ENCODE results near the gene LGALS3BP.
A peak's percentile ranks its signal among the peaks of the same experiment; 100 is the strongest.

The LGALS3BP gene

DNA sequence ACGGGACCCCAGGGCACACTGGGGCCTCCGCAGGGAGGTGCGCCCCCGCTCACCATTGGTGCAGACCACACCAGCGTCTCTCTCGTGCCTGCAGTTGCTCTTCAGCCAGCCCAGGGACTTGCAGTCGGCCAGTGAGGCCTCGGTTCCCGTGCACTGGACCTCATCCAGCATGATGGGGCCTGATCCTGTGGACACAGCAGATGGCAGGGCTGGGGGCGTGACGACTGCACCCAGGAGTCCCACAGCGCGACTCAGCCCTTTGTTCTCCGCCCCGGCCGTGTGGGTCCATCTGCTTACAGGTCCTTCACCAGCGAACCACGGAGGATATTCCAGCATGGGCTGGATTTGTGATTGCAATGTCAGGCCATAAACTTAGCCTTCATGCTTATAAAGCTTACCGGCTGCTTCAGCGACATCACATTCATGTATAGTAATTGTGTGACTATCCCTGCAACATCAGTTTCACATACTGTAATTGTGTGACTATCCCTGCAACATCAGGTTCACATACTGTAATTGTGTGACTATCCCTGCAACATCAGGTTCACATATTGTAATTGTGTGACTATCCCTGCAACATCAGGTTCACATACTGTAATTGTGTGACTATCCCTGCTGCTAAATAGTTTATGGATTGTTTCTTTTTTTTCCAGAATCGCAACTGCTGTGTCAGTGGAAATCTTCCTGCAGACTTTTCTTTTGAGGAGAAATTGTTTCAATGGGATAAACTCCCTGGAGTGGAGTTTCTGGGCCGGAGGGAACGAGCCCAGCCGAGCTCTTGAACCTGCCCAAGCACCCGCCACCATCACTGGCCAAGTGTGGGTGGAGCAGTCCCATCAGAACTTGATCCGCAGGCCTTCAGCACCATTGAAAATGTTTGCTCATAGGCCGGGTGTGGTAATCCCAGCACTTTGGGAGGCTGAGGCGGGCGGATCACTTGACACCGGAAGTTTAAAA is 4.8 kb downstream of the LGALS3BP start:
- Histone ChIP-seq H3K4me3 (ENCODE audit: low read depth, low read length) (no peak overlapping the region), H2AFZ (ENCODE audit: insufficient read depth, low read length, poor library complexity) (peak overlapping the region; percentile 52), H3K79me2 (ENCODE audit: control insufficient read depth, insufficient read depth, low read length, poor library complexity) (no peaks in the 10 kb centered on the region), H2AK5ac (ENCODE audit: low read length) (peak overlapping the region; percentile 22), H3K4ac (ENCODE audit: low read depth, low read length) (no peak overlapping the region), H3K23ac (ENCODE audit: low read length) (no peak overlapping the region), H3K36me3 (ENCODE audit: control insufficient read depth in 1 of 2, insufficient read depth in 2 of 2, low read length in 2 of 2) (no peaks in the 10 kb centered on the region), H4K91ac (ENCODE audit: low read depth, low read length) (peak overlapping the region; percentile 1), H3K27ac (ENCODE audit: low read depth, low read length) (no peak overlapping the region), H3K4me1 (ENCODE audit: control insufficient read depth in 1 of 2, insufficient read depth in 2 of 2, low read length in 2 of 2) (peaks cover 15 to 19% of the 10 kb centered on the region in 2 experiments), H3K4me2 (ENCODE audit: low read length) (no peak overlapping the region), H3K79me1 (ENCODE audit: low read length) (peaks cover 14% of the 10 kb centered on the region), H4K8ac (ENCODE audit: low read depth, low read length) (no peak overlapping the region), H2BK120ac (ENCODE audit: insufficient read depth, low read length, poor library complexity) (peak overlapping the region; percentile 21), H3K9me3 (ENCODE audit: insufficient read depth, low read depth, low read length) (no peaks in the 10 kb centered on the region), H4K12ac (ENCODE audit: low read depth, low read length) (no peak overlapping the region), H3K14ac (ENCODE audit: low read length) (no peak overlapping the region), H3K9ac (ENCODE audit: low read length) (no peak overlapping the region), H2BK5ac (ENCODE audit: low read depth, low read length, poor library complexity) (no peak overlapping the region), H2BK12ac (ENCODE audit: low read length) (no peak overlapping the region), H3K18ac (ENCODE audit: low read length) (no peak overlapping the region), H3K27me3 (ENCODE audit: insufficient read depth, low read length) (no peaks in the 10 kb centered on the region)
- no CpG with 5 or more reads among the region's 30 CpGs for WGBS (ENCODE audit: extremely low coverage, insufficient coverage, insufficient read length)
- peak in 1 of 2 donors; percentile 17 for DNase-seq

GRCh38 chr17:78973792-78974520 is 5.8 kb downstream of the LGALS3BP start:
- Histone ChIP-seq H3K27me3 (ENCODE audit: insufficient read depth, low read length) (no peaks in the 10 kb centered on the region), H3K36me3 (ENCODE audit: control insufficient read depth in 1 of 2, insufficient read depth in 2 of 2, low read length in 2 of 2) (no peaks in the 10 kb centered on the region), H3K18ac (ENCODE audit: low read length) (no peak overlapping the region), H3K4me1 (ENCODE audit: control insufficient read depth in 1 of 2, insufficient read depth in 2 of 2, low read length in 2 of 2) (peaks cover 14 to 16% of the 10 kb centered on the region in 2 experiments), H3K14ac (ENCODE audit: low read length) (peak overlapping the region; percentile 11), H3K79me2 (ENCODE audit: control insufficient read depth, insufficient read depth, low read length, poor library complexity) (no peaks in the 10 kb centered on the region), H2AFZ (ENCODE audit: insufficient read depth, low read length, poor library complexity) (no peak overlapping the region), H3K79me1 (ENCODE audit: low read length) (peaks cover 14% of the 10 kb centered on the region), H4K8ac (ENCODE audit: low read depth, low read length) (peak overlapping the region; percentile 31), H4K91ac (ENCODE audit: low read depth, low read length) (no peak overlapping the region), H4K12ac (ENCODE audit: low read depth, low read length) (no peak overlapping the region), H2BK12ac (ENCODE audit: low read length) (peak overlapping the region; percentile 15), H3K27ac (ENCODE audit: low read depth, low read length) (no peak overlapping the region), H3K4ac (ENCODE audit: low read depth, low read length) (no peak overlapping the region), H3K9me3 (ENCODE audit: insufficient read depth, low read depth, low read length) (no peaks in the 10 kb centered on the region), H2AK5ac (ENCODE audit: low read length) (peak overlapping the region; percentile 21), H3K9ac (ENCODE audit: low read length) (no peak overlapping the region), H2BK120ac (ENCODE audit: insufficient read depth, low read length, poor library complexity) (peak overlapping the region; percentile 24), H3K4me2 (ENCODE audit: low read length) (no peak overlapping the region), H3K23ac (ENCODE audit: low read length) (no peak overlapping the region), H3K4me3 (ENCODE audit: low read depth, low read length) (no peak overlapping the region), H2BK5ac (ENCODE audit: low read depth, low read length, poor library complexity) (no peak overlapping the region)
- no CpG with 5 or more reads among the region's 23 CpGs for WGBS (ENCODE audit: extremely low coverage, insufficient coverage, insufficient read length)
- no peak for DNase-seq

DNA sequence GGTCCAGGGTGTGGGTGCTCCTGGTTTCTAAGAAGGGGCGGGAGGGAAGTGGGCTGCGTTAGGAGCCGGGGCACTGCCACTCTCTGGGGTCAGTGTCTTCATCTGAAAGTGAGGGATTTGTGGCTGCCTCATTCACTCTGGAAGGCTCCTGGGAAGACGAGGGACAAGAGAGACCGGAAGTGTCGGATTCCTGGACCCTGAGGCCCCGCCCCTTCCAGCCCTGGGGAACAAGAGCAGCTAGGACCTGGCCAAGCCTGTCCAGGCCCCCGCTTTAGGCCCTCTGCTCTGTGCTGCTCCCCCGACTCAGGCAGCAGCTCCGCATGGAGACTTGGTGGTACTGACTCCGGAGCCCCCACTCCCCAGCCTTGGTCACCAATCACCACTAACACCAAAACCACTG is 6.5 kb downstream of the LGALS3BP start:
- H3K9ac ChIP-seq (ENCODE audit: low read length) = no peak overlapping the region
- H3K4me3 ChIP-seq (ENCODE audit: low read depth, low read length) = no peak overlapping the region
- peak overlapping the region; percentile 89 for H4K8ac ChIP-seq (ENCODE audit: low read depth, low read length)
- H3K9me3 ChIP-seq (ENCODE audit: insufficient read depth, low read depth, low read length) = no peaks in the 10 kb centered on the region
- H3K79me2 ChIP-seq (ENCODE audit: control insufficient read depth, insufficient read depth, low read length, poor library complexity) = no peaks in the 10 kb centered on the region
- peak overlapping the region; percentile 12 for H3K4ac ChIP-seq (ENCODE audit: low read depth, low read length)
- peak overlapping the region; percentile 67 for H2BK120ac ChIP-seq (ENCODE audit: insufficient read depth, low read length, poor library complexity)
- peak overlapping the region; percentile 32 for H2AK5ac ChIP-seq (ENCODE audit: low read length)
- no peak overlapping the region for H3K27ac ChIP-seq (ENCODE audit: low read depth, low read length)
- peaks cover 14 to 16% of the 10 kb centered on the region in 2 experiments for H3K4me1 ChIP-seq (ENCODE audit: control insufficient read depth in 1 of 2, insufficient read depth in 2 of 2, low read length in 2 of 2)
- no peak overlapping the region for H3K23ac ChIP-seq (ENCODE audit: low read length)
- no peaks in the 10 kb centered on the region for H3K27me3 ChIP-seq (ENCODE audit: insufficient read depth, low read length)
- H2BK12ac ChIP-seq (ENCODE audit: low read length) = peak overlapping the region; percentile 47
- peaks cover 14% of the 10 kb centered on the region for H3K79me1 ChIP-seq (ENCODE audit: low read length)
- H4K12ac ChIP-seq (ENCODE audit: low read depth, low read length) = peak overlapping the region; percentile 79
- peak overlapping the region; percentile 17 for H4K91ac ChIP-seq (ENCODE audit: low read depth, low read length)
- H3K18ac ChIP-seq (ENCODE audit: low read length) = peak overlapping the region; percentile 53
- no peaks in the 10 kb centered on the region for H3K36me3 ChIP-seq (ENCODE audit: control insufficient read depth in 1 of 2, insufficient read depth in 2 of 2, low read length in 2 of 2)
- H2BK5ac ChIP-seq (ENCODE audit: low read depth, low read length, poor library complexity) = peak overlapping the region; percentile 24
- no CpG with 5 or more reads among the region's 11 CpGs for WGBS (ENCODE audit: extremely low coverage, insufficient coverage, insufficient read length)
- no peak overlapping the region for H3K4me2 ChIP-seq (ENCODE audit: low read length)
- H2AFZ ChIP-seq (ENCODE audit: insufficient read depth, low read length, poor library complexity) = peak overlapping the region; percentile 47
- peak; percentile 53 to 81 for DNase-seq
- peak overlapping the region; percentile 77 for H3K14ac ChIP-seq (ENCODE audit: low read length)

GRCh38 chr17:78972507-78973105 is 7.1 kb downstream of the LGALS3BP start:
- no peak overlapping the region for H4K12ac ChIP-seq (ENCODE audit: low read depth, low read length)
- no peaks in the 10 kb centered on the region for H3K27me3 ChIP-seq (ENCODE audit: insufficient read depth, low read length)
- H2AK5ac ChIP-seq (ENCODE audit: low read length) = peak overlapping the region; percentile 29
- H2AFZ ChIP-seq (ENCODE audit: insufficient read depth, low read length, poor library complexity) = peak overlapping the region; percentile 47
- H4K8ac ChIP-seq (ENCODE audit: low read depth, low read length) = peak overlapping the region; percentile 89
- no peak overlapping the region for H3K4ac ChIP-seq (ENCODE audit: low read depth, low read length)
- H3K23ac ChIP-seq (ENCODE audit: low read length) = no peak overlapping the region
- H3K4me1 ChIP-seq (ENCODE audit: control insufficient read depth in 1 of 2, insufficient read depth in 2 of 2, low read length in 2 of 2) = peaks cover 14 to 16% of the 10 kb centered on the region in 2 experiments
- no peaks in the 10 kb centered on the region for H3K36me3 ChIP-seq (ENCODE audit: control insufficient read depth in 1 of 2, insufficient read depth in 2 of 2, low read length in 2 of 2)
- no peak overlapping the region for H3K27ac ChIP-seq (ENCODE audit: low read depth, low read length)
- H3K14ac ChIP-seq (ENCODE audit: low read length) = peak overlapping the region; percentile 3
- H2BK12ac ChIP-seq (ENCODE audit: low read length) = peak overlapping the region; percentile 16
- peak overlapping the region; percentile 17 for H4K91ac ChIP-seq (ENCODE audit: low read depth, low read length)
- no peak overlapping the region for H3K4me2 ChIP-seq (ENCODE audit: low read length)
- DNase-seq = no peak
- no peaks in the 10 kb centered on the region for H3K79me2 ChIP-seq (ENCODE audit: control insufficient read depth, insufficient read depth, low read length, poor library complexity)
- H3K9ac ChIP-seq (ENCODE audit: low read length) = no peak overlapping the region
- no peak overlapping the region for H2BK5ac ChIP-seq (ENCODE audit: low read depth, low read length, poor library complexity)
- no peak overlapping the region for H2BK120ac ChIP-seq (ENCODE audit: insufficient read depth, low read length, poor library complexity)
- H3K4me3 ChIP-seq (ENCODE audit: low read depth, low read length) = no peak overlapping the region
- H3K79me1 ChIP-seq (ENCODE audit: low read length) = peaks cover 14% of the 10 kb centered on the region
- H3K18ac ChIP-seq (ENCODE audit: low read length) = no peak overlapping the region
- H3K9me3 ChIP-seq (ENCODE audit: insufficient read depth, low read depth, low read length) = no peaks in the 10 kb centered on the region
- WGBS (ENCODE audit: extremely low coverage, insufficient coverage, insufficient read length) = no CpG with 5 or more reads among the region's 15 CpGs

Data from trophoblast cell (in vitro differentiated cells and primary cell).